HG03354 (cell line): Measurements from ENCODE around the gene GSN.

ENCODE experiments used
- ATAC-seq: cut with Tn5 transposase; IDR thresholded peaks from one replicate; pipeline ENCODE4 v1.9.1; 2021; ENCODE audit warnings: mild to moderate bottlenecking; ENCODE audit not compliant: unreplicated experiment, poor library complexity, severe bottlenecking

Gene GSN

GRCh38 chr9:121298016-121298538, 30.1 kb downstream of the GSN start:
- ATAC-seq = no peak

DNA sequence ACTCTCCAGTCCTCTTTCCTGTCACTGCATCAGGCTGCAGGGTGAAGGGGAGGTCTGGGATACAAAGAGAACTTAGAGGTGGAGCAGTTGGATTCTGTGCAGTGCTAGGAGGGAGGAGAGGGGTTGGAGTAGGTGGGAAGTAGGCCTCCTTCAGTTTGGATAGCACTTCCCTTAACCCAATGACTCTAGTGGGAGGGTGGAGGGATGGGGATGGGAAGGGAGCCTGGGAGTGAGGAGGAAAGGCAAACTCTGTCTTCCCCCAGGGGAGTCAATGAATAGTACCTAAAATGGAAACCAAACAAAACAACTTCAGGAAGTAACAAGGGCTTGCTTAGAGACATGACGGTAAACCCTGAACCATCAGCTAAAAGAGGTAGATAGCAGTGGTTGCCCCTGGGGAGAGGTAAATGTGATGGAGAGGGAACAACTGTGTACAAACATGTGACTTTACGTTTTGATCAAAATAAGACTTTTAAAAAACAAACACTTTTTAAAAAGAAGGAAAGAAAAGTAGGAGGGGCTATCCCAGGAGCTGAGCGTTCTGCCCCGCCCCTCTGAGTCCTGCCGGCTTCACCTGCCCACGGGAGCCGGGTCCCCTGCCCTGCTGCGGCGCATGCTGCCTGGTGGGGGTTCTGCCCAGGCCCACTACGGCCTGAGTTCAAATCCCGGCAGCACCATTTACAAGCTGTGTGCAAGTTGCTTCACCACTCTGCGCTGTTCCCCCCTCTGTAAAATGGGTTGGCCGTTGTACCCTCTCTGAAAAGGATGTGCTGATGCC, 30.9 kb downstream of the GSN start:
- no peak for ATAC-seq

DNA sequence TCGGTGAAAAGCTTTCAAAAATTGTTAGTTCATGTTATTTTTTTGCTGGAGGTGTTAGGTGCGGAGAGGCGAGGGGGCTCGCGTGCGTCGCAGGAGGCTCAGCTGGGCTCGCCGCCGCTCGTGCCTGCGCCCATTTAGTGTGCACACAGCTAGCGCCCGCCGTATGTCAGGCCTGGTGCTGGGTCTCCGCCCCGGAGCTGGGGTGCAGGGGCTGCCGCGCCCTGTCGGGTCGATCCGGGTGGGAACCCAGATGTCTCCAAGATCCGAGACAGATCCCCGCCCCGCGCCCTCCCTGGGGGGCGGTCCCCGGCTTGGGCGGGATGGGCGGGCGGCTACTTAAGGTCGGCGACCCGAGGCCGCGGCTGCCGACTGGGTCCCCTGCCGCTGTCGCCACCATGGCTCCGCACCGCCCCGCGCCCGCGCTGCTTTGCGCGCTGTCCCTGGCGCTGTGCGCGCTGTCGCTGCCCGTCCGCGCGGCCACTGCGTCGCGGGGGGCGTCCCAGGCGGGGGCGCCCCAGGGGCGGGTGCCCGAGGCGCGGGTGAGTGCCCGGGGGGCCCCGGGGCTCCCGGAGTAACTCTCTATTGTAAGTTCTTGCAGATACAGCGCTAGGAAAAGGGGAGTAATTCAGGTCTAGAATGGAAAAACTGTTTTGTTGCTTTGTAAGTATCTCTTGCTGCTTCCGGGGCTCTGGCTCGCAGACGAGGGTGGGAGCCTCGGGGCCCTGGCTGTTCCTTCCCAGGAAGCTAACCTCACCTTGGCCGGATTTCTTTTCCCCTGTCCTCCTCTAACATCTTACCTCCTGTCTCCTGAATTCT, 31.7 kb downstream of the GSN start:
- peak; percentile 60 for ATAC-seq

- no peak for ATAC-seq
These were observed 32.5 kb downstream of the GSN start for GRCh38 chr9:121300283-121301119.

DNA sequence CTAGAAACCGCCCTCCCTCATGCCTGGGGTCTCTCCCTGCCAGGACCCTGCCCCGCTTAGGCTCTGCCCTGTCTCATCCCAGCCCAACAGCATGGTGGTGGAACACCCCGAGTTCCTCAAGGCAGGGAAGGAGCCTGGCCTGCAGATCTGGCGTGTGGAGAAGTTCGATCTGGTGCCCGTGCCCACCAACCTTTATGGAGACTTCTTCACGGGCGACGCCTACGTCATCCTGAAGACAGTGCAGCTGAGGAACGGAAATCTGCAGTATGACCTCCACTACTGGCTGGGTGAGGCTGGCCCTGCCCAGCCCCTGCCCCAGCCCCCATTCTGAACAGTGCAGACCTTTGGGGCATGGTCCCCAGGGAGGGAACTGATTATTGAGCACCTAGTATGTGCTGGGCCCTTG, 33.9 kb downstream of the GSN start:
- ATAC-seq = no peak

GRCh38 chr9:121302341-121302740, 34.4 kb downstream of the GSN start:
- no peak for ATAC-seq

- ATAC-seq = no peak
These were observed 34.8 kb downstream of the GSN start for GRCh38 chr9:121302786-121303185.

DNA sequence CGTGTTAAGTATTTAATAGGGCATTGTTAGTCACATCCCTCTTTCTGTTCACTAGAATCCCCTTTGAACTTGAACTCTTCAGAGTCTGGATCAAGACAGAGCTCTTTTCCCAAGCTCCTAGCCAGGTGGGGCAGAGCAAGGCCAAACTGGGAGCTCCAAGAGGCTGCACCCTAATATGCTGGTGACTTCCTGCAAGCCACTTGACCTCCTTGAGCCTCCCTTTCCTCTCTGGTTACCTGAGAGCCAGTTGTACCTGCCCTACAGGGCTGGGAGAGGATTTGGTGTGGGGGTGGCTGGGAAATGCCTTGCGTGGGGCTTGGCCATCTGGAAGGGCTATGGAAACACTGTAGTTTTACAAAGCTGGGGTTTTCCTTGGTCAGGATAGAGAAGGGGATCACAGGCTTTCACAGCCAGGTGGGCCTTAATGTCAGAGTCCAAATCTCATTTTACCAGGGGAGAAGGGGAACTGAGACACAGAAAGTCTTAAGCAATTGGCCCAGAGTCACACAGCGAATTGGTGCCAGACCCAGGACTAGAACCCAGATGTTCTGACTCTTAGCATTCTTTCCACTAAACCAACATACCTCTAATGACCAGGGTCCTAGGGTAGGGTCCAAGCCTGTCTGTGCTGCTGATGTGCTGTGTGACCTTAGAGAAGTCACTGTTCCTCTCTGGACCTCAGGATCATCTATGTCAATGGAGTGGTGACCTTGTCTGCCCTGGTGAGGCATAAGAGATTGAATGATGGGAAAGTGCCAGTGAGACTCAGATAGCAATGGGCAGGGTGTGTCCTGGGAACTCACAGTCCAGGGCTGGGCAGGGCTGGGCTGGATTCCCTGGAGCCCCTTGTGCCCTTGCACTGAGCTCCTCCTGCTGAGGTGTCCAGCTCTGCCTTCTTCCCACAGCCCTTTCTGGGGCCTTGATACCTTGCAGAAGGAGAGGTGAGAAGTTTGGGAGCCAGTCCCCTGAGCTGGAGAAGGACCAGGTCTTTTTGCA, 35.8 kb downstream of the GSN start:
- ATAC-seq = no peak

- ATAC-seq = no peak
These were observed 36.7 kb downstream of the GSN start for GRCh38 chr9:121304707-121305106.

DNA sequence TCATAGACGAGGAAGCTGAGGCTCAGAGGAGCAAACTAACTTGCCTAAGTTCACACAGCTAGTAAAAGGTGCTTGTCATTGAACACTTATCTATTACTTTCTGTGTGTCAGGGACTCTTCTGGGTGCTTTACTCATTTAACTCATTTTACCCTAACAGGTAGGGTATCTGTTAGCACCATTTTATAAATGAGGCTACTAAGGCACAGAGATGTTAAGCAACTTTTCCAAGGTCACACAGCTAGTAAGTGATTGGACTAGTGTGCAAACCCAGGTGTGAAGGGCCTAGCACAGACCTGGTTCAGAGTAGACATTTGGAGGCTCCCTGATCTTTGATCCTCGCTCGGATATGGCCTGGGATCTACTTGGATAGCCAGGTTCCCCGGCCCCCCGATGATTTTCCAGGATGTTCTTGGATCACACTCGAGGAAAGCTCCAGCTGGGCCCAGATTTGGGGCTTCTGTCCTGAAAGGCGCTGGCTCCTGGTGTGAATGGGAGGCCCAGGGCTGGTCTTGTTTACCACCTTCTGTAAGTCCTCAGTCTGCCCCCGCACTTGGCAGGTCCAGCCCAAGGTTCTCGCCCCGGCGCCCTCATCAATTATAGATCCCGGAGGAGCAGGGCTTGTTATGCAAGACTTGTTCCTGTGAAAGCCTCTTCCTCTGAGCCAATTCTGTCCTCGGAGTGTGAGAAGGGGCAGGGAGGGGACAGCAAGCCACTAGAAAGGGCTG, 37.5 kb downstream of the GSN start:
- no peak for ATAC-seq

GRCh38 chr9:121307976-121308375, 40.0 kb downstream of the GSN start:
- no peak for ATAC-seq

DNA sequence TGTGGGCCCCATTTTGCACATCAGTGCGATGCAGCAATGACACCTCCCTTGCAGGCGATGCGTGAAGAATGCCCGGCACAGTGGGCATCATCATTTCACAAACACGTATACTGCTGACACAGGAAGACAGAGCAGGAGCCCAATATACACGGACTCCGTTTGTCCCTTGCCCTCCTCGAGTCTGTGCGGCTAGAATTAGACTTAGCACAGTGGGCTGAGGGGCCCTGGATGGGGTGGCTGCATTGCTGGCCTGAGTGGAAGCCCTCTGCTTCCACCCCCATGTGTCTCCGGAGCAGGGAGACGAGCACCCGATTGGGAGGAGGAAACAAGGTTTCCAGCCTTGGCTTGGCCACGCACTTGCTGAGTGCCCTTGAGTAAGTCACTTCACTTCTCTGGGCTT, 40.8 kb downstream of the GSN start:
- no peak for ATAC-seq

- no peak for ATAC-seq
These were observed 41.2 kb downstream of the GSN start for GRCh38 chr9:121309171-121309570.

GRCh38 chr9:121309833-121310425, 42.0 kb downstream of the GSN start:
- no peak for ATAC-seq

DNA sequence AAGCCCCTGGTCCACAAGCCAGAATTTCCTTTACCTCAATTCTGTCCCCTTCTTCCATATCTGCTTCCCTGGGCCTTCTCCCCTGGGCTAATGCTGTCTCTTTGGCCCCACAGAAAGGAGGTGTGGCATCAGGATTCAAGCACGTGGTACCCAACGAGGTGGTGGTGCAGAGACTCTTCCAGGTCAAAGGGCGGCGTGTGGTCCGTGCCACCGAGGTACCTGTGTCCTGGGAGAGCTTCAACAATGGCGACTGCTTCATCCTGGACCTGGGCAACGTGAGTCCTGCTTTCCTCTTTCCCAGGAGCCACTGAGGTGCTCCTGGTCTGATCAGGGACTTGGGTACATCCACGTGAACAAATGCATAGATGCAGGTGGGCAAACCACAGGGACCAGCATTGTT, 42.6 kb downstream of the GSN start:
- ATAC-seq = no peak

- no peak for ATAC-seq
These were observed 44.2 kb downstream of the GSN start for GRCh38 chr9:121312169-121312568.

DNA sequence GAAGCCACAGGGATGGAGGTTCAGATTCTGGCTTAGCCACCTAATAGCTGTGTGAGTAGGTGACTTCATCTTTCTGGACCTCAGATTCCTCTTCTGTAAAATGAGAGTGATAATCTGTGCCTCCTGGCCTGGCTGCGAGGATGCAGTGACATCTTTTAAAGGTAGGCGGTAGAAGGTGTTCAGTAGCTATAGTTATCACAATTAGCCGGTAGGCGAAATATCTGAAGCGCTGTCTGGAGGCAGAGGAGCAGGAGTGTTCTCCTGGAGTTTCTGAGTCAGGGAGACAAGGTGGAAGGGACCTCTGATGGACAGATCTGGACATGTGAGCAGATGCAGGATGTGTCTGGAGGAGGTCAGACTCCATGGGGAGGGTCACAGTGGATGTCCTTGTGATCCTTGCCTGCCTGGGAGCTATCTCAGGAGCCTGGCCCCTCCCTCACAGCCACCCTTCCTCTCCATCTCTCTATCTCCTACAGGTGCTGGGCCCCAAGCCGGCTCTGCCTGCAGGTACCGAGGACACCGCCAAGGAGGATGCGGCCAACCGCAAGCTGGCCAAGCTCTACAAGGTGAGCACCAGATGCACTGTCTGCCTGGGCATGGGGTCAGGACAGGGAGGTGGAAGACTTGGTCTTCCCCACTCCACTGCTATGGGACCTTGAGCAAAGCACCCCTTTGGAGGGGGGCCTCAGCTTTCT, 45.6 kb downstream of the GSN start:
- no peak for ATAC-seq
